DOHH2 (cell line): ENCODE measurements around the gene TBX6.
"Not testable (repeated sequence)": the region's sequence is repeated elsewhere in the genome, so short reads cannot be mapped to it uniquely, and the experiment has no call there.

ENCODE experiments used
- H3F3A ChIP-seq: fragments of 200-600 bp; sonication (generic), shearing (Covaris generic); 2 replicates; pipeline ENCODE4 v1.6.0; 2016; ENCODE audit warnings: antibody characterized with exemption, mild to moderate bottlenecking; ENCODE audit not compliant: control insufficient read depth, insufficient read depth
- H3K27ac ChIP-seq: fragments of 200-600 bp; sonication (generic); 2 replicates; pipeline ENCODE4 v1.5.1; 2014; ENCODE audit warnings: low read depth, mild to moderate bottlenecking, low read length, moderate library complexity
- H3K27me3 ChIP-seq: fragments of 200-600 bp; sonication (generic); 2 replicates; pipeline ENCODE4 v1.6.1; 2014; ENCODE audit warnings: mild to moderate bottlenecking, low read length, mixed read lengths; ENCODE audit not compliant: control insufficient read depth
- H3K36me3 ChIP-seq: fragments of 200-600 bp; sonication (generic); 2 replicates; pipeline ENCODE4 v1.6.1; 2014; ENCODE audit warnings: mild to moderate bottlenecking, low read length, moderate library complexity, mixed read lengths; ENCODE audit not compliant: control insufficient read depth
- H3K4me1 ChIP-seq: fragments of 200-600 bp; sonication (generic); 2 replicates; pipeline ENCODE4 v1.6.1; 2014; ENCODE audit warnings: mild to moderate bottlenecking, low read length, mixed read lengths; ENCODE audit not compliant: control insufficient read depth
- H3K4me2 ChIP-seq: fragments of 200-600 bp; sonication (generic); 2 replicates; pipeline ENCODE4 v1.6.0; 2014; ENCODE audit warnings: mild to moderate bottlenecking, low read length, moderate library complexity
- H3K4me3 ChIP-seq: fragments of 200-600 bp; sonication (generic); 2 replicates; pipeline ENCODE4 v1.5.1; 2014; ENCODE audit warnings: mild to moderate bottlenecking, low read length, mixed read lengths
- H3K79me2 ChIP-seq: fragments of 200-600 bp; sonication (generic); 2 replicates; pipeline ENCODE4 v1.6.1; 2014; ENCODE audit warnings: mild to moderate bottlenecking, low read length, mixed read lengths; ENCODE audit not compliant: control insufficient read depth
- H3K9me2 ChIP-seq: fragments of 200-600 bp; sonication (generic); replicated peaks from 2 replicates; pipeline ENCODE4 v1.6.1; 2014; ENCODE audit warnings: mild to moderate bottlenecking, low read length, mixed read lengths; ENCODE audit not compliant: control insufficient read depth
- H3K9me3 ChIP-seq: fragments of 200-600 bp; sonication (generic); 2 replicates; pipeline ENCODE4 v1.6.1; 2014; ENCODE audit warnings: antibody characterized with exemption, low read length, mixed read lengths; ENCODE audit not compliant: control insufficient read depth, insufficient read depth
- H4K20me1 ChIP-seq: fragments of 200-600 bp; sonication (generic); 2 replicates; pipeline ENCODE4 v1.6.0; 2014; ENCODE audit warnings: low read depth, mild to moderate bottlenecking, antibody characterized with exemption, low read length, moderate library complexity; ENCODE audit not compliant: control insufficient read depth, insufficient read depth
- EZH2phosphoT487 ChIP-seq: fragments of 200-600 bp; sonication (generic); IDR thresholded peaks from 2 replicates; pipeline ENCODE4 v1.6.1; 2017; ENCODE audit warnings: borderline replicate concordance, mild to moderate bottlenecking, antibody characterized with exemption, low read length, moderate library complexity, mixed read lengths
- TF ChIP-seq, protein P1 (sequence below): fragments of 200-600 bp; sonication (generic); IDR thresholded peaks from one replicate; pipeline ENCODE4 v1.5.1; 2014; ENCODE audit warnings: antibody characterized with exemption, mild to moderate bottlenecking, low read depth, low read length; ENCODE audit not compliant: poor library complexity, severe bottlenecking

TBX6 gene

DNA sequence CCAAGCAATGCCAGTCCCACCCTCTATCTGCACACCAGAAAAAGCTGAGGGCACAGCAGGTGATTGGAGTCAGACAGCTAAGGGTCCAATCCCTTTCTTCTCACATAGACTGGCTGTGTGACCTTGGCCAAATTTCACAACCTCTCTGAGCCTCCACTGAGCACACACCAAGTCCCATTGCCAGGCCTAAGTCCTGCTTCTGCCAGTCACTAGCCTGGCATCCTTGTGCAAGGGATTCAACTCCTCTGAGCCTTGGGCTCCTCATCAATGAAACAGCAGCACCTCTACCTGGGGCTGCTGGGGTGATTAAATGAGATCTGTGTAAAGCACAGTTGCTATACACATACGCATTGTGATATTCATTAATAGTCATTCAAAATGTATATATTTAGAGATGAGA, 45.1 kb downstream of the TBX6 start:
- no peaks in the 10 kb centered on the region for H3K9me2 ChIP-seq
- H3F3A ChIP-seq, result 0 out of 2 replicates have a peak, but pooled peaks cover 3% of the 10 kb centered on the region
- peaks cover 2% of the 10 kb centered on the region; the same call in 1 of the 2 replicates for H3K4me1 ChIP-seq
- H4K20me1 ChIP-seq, result no peaks in the 10 kb centered on the region
- no peak overlapping the region for H3K4me3 ChIP-seq
- H3K9me3 ChIP-seq, result no peaks in the 10 kb centered on the region
- no peak overlapping the region for H3K27ac ChIP-seq
- H3K27me3 ChIP-seq, result no peaks in the 10 kb centered on the region; the same call in 1 of the 2 replicates
- H3K36me3 ChIP-seq, result no peaks in the 10 kb centered on the region
- no peak overlapping the region for H3K4me2 ChIP-seq
- TF ChIP-seq EZH2phosphoT487, result no peak
- TF ChIP-seq, protein P1, sequence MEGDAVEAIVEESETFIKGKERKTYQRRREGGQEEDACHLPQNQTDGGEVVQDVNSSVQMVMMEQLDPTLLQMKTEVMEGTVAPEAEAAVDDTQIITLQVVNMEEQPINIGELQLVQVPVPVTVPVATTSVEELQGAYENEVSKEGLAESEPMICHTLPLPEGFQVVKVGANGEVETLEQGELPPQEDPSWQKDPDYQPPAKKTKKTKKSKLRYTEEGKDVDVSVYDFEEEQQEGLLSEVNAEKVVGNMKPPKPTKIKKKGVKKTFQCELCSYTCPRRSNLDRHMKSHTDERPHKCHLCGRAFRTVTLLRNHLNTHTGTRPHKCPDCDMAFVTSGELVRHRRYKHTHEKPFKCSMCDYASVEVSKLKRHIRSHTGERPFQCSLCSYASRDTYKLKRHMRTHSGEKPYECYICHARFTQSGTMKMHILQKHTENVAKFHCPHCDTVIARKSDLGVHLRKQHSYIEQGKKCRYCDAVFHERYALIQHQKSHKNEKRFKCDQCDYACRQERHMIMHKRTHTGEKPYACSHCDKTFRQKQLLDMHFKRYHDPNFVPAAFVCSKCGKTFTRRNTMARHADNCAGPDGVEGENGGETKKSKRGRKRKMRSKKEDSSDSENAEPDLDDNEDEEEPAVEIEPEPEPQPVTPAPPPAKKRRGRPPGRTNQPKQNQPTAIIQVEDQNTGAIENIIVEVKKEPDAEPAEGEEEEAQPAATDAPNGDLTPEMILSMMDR, result no peak
- H3K79me2 ChIP-seq, result peaks cover 1% of the 10 kb centered on the region

DNA sequence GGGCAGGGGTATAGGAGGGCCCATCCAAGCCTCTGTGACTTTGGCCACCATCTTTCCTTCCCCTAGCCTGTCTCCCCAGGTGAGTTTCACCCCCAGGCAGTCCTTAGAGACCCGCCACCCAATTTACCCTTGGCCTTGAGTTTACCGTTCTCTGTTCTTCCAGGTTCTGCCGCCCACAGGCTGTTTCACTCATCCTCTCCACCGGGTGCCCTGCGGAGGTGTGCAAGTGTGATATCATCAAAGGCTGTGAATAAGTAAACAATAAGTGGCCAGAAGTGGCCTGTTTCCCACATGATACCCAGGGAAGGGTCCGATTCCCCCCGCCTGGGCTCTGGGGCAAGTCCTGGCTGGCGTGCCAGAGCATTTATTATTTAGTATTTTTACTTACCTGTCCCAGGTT, 45.5 kb downstream of the TBX6 start:
- Histone ChIP-seq H3K36me3 (no peaks in the 10 kb centered on the region), H3K4me2 (no peak overlapping the region)
- TF ChIP-seq, protein P1, result no peak
- TF ChIP-seq EZH2phosphoT487, result no peak

DNA sequence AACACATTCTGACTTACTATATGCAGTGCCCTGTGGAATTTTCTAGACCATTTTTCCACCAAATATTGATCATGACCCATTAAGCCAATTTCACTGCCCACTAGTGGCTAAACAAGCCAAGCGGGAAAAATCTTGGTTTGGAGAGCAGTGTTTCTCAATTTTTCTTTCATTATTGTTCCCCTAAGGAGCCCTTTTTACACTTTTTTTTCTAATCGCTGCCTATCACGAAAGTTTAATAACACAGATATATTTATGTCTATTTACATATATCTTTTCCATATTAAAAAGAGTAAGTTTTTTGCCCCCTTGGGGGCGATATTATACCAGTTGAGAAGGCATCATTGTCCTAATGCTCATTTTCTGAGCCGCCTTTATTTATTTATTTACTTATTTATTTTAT, 49.9 kb downstream of the TBX6 start:
- no peak for TF ChIP-seq EZH2phosphoT487
- TF ChIP-seq, protein P1, result no peak

More for the DNA sequence above, 45.5 kb downstream of the TBX6 start:
- no peaks in the 10 kb centered on the region for H3K4me1 ChIP-seq
- no peaks in the 10 kb centered on the region; the same call in 1 of the 2 replicates for H3K27me3 ChIP-seq
- 0 out of 2 replicates have a peak, but pooled peaks cover 3% of the 10 kb centered on the region for H3F3A ChIP-seq
- H3K4me3 ChIP-seq, result no peak overlapping the region
- H3K9me3 ChIP-seq, result no peaks in the 10 kb centered on the region
- no peak overlapping the region for H3K27ac ChIP-seq
- no peaks in the 10 kb centered on the region for H4K20me1 ChIP-seq
- no peaks in the 10 kb centered on the region for H3K79me2 ChIP-seq
- no peaks in the 10 kb centered on the region for H3K9me2 ChIP-seq

DNA sequence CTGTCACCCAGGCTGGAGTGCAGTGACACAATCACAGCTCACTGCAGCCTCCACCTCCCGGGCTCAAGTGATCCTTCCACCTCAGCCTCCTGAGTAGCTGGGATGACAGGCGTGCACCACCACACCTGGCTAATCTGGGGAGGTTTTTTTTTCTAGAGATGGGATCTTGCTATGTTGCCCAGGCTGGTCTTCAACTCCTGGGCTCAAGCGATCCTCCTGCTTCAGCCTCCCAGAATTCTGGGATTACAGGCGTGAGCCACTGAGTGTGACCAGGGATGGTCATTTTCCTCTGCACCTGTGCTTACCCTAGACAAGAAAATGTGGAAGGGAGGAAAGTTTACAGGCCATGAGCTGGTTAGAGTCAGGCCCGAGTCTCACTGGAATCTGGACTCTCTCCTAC, 51.0 kb downstream of the TBX6 start:
- H3K9me2 ChIP-seq, H3K9me3 ChIP-seq, H3K4me1 ChIP-seq, H3K4me3 ChIP-seq, H3K27ac ChIP-seq, H3K27me3 ChIP-seq, H3F3A ChIP-seq, H3K79me2 ChIP-seq, H4K20me1 ChIP-seq, H3K4me2 ChIP-seq, H3K36me3 ChIP-seq: not testable (repeated sequence)

More for the DNA sequence above, 49.9 kb downstream of the TBX6 start:
- no peaks in the 10 kb centered on the region for H3K36me3 ChIP-seq
- H3F3A ChIP-seq, result no peaks in the 10 kb centered on the region
- no peaks in the 10 kb centered on the region for H3K9me2 ChIP-seq
- H3K4me3 ChIP-seq, result no peak overlapping the region
- H4K20me1 ChIP-seq, result no peaks in the 10 kb centered on the region
- peaks cover 4% of the 10 kb centered on the region for H3K4me1 ChIP-seq
- no peaks in the 10 kb centered on the region for H3K79me2 ChIP-seq
- no peaks in the 10 kb centered on the region for H3K9me3 ChIP-seq
- H3K4me2 ChIP-seq, result no peak overlapping the region
- no peak overlapping the region for H3K27ac ChIP-seq
- no peaks in the 10 kb centered on the region; the same call in 1 of the 2 replicates for H3K27me3 ChIP-seq
